GM12878 (cell line): Measurements from ENCODE around the gene RBM12. TPM values are rescaled to one million over a fixed set of nuclear protein-coding genes. Genes with fewer than 3 reads are reported as not detected.

Experiments
- DPF2 ChIP-seq: fragments of 450-650 bp; IDR thresholded peaks from 2 replicates; pipeline ENCODE4 v1.6.1; 2017; ENCODE audit warnings: mild to moderate bottlenecking
- EP300 ChIP-seq, 2 experiments: fragments of 150-350 bp in 1 of 2; IDR thresholded peaks; 2 replicates each; pipeline ENCODE4 v1.6.1; 2011 to 2012; ENCODE audit warnings: low read depth in 2 of 2, low read length in 2 of 2, borderline replicate concordance in 1 of 2, improper control_type of control experiment in 1 of 2, inconsistent platforms in 1 of 2; ENCODE audit not compliant: control insufficient read depth in 1 of 2
- FOXK2 ChIP-seq: fragments of 450-650 bp; IDR thresholded peaks from 2 replicates; pipeline ENCODE4 v1.6.1; 2017; ENCODE audit warnings: mild to moderate bottlenecking, moderate library complexity
- MXI1 ChIP-seq: fragments of 150-350 bp; IDR thresholded peaks from 2 replicates; pipeline ENCODE4 v1.6.1; 2011; ENCODE audit warnings: low read depth, mild to moderate bottlenecking, inconsistent platforms, low read length, improper control_type of control experiment
- NBN ChIP-seq: fragments of 450-650 bp; IDR thresholded peaks from 2 replicates; pipeline ENCODE4 v1.6.1; 2016
- NR2F1 ChIP-seq: fragments of 450-650 bp; conservative IDR thresholded peaks from 2 replicates; pipeline ENCODE4 v1.6.1; 2017; ENCODE audit warnings: mild to moderate bottlenecking
- POLR2AphosphoS5 ChIP-seq: IDR thresholded peaks from 2 replicates; pipeline ENCODE4 v1.6.1; 2011; ENCODE audit warnings: mild to moderate bottlenecking, low read length, inconsistent platforms
- RAD51 ChIP-seq: fragments of 450-650 bp; IDR thresholded peaks from 2 replicates; pipeline ENCODE4 v1.6.1; 2016; ENCODE audit warnings: moderate library complexity, mild to moderate bottlenecking, inconsistent platforms
- SIX5 ChIP-seq: IDR thresholded peaks from 2 replicates; pipeline ENCODE4 v1.6.1; 2011; ENCODE audit warnings: mild to moderate bottlenecking, low read depth, low read length, moderate library complexity; ENCODE audit not compliant: severe bottlenecking
- YY1 ChIP-seq: IDR thresholded peaks from 2 replicates; pipeline ENCODE4 v1.6.1; 2011; ENCODE audit warnings: low read depth, mild to moderate bottlenecking, low read length
- polyA plus RNA-seq, 11 experiments: library from polyadenylated mRNA; depleted of rRNA in 4 of 11; unstranded in 6 of 11; stranded (reverse) in 5 of 11; fragments of >200 nt; fragmentation: Nextera tagmentation in 4 of 11; fragmentation: Illumina TruSeq in 1 of 11; extraction: Ambion mirVana in 4 of 11; extraction: Trizol in 1 of 11; gene quantifications; 1 replicate in 1 of 11; 2 replicates in 10 of 11; pipeline versions ENCODE4 v1.2.1 to v1.2.3, GENCODE V29; 2011 to 2016; ENCODE audit warnings: inconsistent platforms in 2 of 11, missing spikeins in 2 of 11, low read depth in 1 of 11
- total RNA-seq, 4 experiments: library from RNA; depleted of rRNA in 3 of 4; stranded (reverse); fragments of >200 nt in 3 of 4; fragmentation: Illumina TruSeq in 1 of 4; extraction: Trizol in 1 of 4; gene quantifications; 2 replicates each; pipeline versions ENCODE4 v1.2.1 to v1.2.3, GENCODE V29; 2013 to 2021
- TF ChIP-seq, protein P1 (sequence below): fragments of 450-650 bp; IDR thresholded peaks from 2 replicates; pipeline ENCODE4 v1.6.1; 2017; ENCODE audit warnings: mild to moderate bottlenecking, moderate library complexity
- TF ChIP-seq, protein P2 (sequence below): fragments of 450-650 bp; IDR thresholded peaks from 2 replicates; pipeline ENCODE4 v1.6.1; 2017; ENCODE audit warnings: mild to moderate bottlenecking, moderate library complexity
- TF ChIP-seq, protein P3 (sequence below): fragments of 450-650 bp; IDR thresholded peaks from 2 replicates; pipeline ENCODE4 v1.6.1; 2018; ENCODE audit warnings: borderline replicate concordance, mild to moderate bottlenecking; ENCODE audit not compliant: partially characterized antibody
- TF ChIP-seq, protein P4 (sequence below): fragments of 450-650 bp; formaldehyde crosslinking; IDR thresholded peaks from 2 replicates; pipeline ENCODE4 v1.5.0; 2022; ENCODE audit warnings: mild to moderate bottlenecking, missing genetic modification characterization

Gene RBM12
- total and polyA plus RNA-seq, 10 of the 15 experiments (the other 5 are each of a cell fraction or from before 2014, with no cell fraction given), result 4.7 to 153 (median 58.5) TPM

DNA sequence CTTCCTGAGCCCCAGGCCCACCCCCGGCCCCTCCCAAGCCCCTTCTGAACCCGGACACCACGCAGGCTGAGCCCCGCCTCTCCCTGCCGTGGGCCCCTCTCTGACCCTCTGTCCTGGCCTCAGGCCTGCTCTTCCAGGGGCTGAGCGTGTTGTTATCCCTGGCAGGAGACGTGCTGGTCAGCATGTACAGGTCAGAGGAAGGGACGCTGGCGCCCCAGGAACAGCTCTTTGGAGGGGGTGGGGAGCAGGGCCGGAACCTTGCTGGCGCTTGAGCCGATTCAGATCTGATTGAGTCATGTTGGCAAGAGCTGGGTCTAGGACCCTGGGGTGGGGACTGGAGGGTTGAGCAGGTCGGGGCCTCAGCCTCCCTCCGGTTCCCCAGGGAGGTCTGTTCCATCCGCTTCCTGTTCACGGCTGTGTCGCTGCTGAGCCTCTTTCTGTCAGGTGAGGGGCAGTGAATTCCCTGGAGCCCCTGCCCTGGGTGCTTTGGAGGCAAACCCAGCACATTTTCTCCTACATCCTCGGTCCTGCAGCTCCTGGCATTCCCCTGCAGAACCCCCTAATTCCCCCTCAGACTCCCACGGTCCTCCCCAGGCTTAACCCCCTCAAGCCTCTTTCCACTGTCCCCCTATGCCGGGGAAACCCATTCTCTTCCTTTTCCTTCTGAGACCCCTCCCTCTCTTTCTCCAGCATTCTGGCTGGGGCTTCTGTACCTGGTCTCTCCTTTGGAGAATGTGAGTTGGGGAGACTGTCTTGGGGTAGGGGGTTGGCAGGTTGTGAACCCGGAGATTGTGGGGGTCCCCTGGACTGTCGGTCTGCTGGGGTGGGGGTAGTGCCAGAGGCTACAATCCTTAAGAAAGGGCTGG, 47.1 kb downstream of the RBM12 start (continued):
- TF ChIP-seq RAD51, result no peak
- 0 out of 4 replicates have a peak, but pooled peaks of 1 of the 2 experiments have one; percentile 24 for TF ChIP-seq EP300 (IDR thresholded peaks at IDR 0.05; ENCODE audit: borderline replicate concordance in 1 of 2, control insufficient read depth in 1 of 2, low read depth in 2 of 2, low read length in 2 of 2)
- TF ChIP-seq FOXK2, result no peak; the same call in 1 of the 2 replicates
- TF ChIP-seq YY1, result 0 out of 2 replicates have a peak, but pooled peaks have one; percentile 22
- peak; percentile 18; the same call in 1 of the 2 replicates for TF ChIP-seq DPF2
- TF ChIP-seq, protein P1, sequence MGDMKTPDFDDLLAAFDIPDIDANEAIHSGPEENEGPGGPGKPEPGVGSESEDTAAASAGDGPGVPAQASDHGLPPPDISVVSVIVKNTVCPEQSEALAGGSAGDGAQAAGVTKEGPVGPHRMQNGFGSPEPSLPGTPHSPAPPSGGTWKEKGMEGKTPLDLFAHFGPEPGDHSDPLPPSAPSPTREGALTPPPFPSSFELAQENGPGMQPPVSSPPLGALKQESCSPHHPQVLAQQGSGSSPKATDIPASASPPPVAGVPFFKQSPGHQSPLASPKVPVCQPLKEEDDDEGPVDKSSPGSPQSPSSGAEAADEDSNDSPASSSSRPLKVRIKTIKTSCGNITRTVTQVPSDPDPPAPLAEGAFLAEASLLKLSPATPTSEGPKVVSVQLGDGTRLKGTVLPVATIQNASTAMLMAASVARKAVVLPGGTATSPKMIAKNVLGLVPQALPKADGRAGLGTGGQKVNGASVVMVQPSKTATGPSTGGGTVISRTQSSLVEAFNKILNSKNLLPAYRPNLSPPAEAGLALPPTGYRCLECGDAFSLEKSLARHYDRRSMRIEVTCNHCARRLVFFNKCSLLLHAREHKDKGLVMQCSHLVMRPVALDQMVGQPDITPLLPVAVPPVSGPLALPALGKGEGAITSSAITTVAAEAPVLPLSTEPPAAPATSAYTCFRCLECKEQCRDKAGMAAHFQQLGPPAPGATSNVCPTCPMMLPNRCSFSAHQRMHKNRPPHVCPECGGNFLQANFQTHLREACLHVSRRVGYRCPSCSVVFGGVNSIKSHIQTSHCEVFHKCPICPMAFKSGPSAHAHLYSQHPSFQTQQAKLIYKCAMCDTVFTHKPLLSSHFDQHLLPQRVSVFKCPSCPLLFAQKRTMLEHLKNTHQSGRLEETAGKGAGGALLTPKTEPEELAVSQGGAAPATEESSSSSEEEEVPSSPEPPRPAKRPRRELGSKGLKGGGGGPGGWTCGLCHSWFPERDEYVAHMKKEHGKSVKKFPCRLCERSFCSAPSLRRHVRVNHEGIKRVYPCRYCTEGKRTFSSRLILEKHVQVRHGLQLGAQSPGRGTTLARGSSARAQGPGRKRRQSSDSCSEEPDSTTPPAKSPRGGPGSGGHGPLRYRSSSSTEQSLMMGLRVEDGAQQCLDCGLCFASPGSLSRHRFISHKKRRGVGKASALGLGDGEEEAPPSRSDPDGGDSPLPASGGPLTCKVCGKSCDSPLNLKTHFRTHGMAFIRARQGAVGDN, result 0 out of 2 replicates have a peak, but pooled peaks have one; percentile 18
- TF ChIP-seq NBN, result no peak
- TF ChIP-seq MXI1, result no peak
- TF ChIP-seq, protein P2, sequence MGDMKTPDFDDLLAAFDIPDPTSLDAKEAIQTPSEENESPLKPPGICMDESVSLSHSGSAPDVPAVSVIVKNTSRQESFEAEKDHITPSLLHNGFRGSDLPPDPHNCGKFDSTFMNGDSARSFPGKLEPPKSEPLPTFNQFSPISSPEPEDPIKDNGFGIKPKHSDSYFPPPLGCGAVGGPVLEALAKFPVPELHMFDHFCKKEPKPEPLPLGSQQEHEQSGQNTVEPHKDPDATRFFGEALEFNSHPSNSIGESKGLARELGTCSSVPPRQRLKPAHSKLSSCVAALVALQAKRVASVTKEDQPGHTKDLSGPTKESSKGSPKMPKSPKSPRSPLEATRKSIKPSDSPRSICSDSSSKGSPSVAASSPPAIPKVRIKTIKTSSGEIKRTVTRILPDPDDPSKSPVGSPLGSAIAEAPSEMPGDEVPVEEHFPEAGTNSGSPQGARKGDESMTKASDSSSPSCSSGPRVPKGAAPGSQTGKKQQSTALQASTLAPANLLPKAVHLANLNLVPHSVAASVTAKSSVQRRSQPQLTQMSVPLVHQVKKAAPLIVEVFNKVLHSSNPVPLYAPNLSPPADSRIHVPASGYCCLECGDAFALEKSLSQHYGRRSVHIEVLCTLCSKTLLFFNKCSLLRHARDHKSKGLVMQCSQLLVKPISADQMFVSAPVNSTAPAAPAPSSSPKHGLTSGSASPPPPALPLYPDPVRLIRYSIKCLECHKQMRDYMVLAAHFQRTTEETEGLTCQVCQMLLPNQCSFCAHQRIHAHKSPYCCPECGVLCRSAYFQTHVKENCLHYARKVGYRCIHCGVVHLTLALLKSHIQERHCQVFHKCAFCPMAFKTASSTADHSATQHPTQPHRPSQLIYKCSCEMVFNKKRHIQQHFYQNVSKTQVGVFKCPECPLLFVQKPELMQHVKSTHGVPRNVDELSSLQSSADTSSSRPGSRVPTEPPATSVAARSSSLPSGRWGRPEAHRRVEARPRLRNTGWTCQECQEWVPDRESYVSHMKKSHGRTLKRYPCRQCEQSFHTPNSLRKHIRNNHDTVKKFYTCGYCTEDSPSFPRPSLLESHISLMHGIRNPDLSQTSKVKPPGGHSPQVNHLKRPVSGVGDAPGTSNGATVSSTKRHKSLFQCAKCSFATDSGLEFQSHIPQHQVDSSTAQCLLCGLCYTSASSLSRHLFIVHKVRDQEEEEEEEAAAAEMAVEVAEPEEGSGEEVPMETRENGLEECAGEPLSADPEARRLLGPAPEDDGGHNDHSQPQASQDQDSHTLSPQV, result no peak
- TF ChIP-seq, protein P3, sequence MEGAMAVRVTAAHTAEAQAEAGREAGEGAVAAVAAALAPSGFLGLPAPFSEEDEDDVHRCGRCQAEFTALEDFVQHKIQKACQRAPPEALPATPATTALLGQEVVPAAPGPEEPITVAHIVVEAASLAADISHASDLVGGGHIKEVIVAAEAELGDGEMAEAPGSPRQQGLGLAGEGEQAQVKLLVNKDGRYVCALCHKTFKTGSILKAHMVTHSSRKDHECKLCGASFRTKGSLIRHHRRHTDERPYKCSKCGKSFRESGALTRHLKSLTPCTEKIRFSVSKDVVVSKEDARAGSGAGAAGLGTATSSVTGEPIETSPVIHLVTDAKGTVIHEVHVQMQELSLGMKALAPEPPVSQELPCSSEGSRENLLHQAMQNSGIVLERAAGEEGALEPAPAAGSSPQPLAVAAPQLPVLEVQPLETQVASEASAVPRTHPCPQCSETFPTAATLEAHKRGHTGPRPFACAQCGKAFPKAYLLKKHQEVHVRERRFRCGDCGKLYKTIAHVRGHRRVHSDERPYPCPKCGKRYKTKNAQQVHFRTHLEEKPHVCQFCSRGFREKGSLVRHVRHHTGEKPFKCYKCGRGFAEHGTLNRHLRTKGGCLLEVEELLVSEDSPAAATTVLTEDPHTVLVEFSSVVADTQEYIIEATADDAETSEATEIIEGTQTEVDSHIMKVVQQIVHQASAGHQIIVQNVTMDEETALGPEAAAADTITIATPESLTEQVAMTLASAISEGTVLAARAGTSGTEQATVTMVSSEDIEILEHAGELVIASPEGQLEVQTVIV, result peak; percentile 36
- TF ChIP-seq SIX5, result no peak
- 0 out of 2 replicates have a peak, but pooled peaks have one; percentile 48 for TF ChIP-seq NR2F1
- TF ChIP-seq POLR2AphosphoS5, result 0 out of 2 replicates have a peak, but pooled peaks have one; percentile 7
- TF ChIP-seq, protein P4, sequence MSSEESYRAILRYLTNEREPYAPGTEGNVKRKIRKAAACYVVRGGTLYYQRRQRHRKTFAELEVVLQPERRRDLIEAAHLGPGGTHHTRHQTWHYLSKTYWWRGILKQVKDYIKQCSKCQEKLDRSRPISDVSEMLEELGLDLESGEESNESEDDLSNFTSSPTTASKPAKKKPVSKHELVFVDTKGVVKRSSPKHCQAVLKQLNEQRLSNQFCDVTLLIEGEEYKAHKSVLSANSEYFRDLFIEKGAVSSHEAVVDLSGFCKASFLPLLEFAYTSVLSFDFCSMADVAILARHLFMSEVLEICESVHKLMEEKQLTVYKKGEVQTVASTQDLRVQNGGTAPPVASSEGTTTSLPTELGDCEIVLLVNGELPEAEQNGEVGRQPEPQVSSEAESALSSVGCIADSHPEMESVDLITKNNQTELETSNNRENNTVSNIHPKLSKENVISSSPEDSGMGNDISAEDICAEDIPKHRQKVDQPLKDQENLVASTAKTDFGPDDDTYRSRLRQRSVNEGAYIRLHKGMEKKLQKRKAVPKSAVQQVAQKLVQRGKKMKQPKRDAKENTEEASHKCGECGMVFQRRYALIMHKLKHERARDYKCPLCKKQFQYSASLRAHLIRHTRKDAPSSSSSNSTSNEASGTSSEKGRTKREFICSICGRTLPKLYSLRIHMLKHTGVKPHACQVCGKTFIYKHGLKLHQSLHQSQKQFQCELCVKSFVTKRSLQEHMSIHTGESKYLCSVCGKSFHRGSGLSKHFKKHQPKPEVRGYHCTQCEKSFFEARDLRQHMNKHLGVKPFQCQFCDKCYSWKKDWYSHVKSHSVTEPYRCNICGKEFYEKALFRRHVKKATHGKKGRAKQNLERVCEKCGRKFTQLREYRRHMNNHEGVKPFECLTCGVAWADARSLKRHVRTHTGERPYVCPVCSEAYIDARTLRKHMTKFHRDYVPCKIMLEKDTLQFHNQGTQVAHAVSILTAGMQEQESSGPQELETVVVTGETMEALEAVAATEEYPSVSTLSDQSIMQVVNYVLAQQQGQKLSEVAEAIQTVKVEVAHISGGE (CRISPR knock-in tag), result no peak
